ENCODE results near the gene FTSJ3. TPM values are rescaled to one million over a fixed set of nuclear protein-coding genes. Genes with fewer than 3 reads are reported as not detected.

The FTSJ3 gene
- total and polyA plus RNA-seq, 7 donors, result 7.9 to 65.8 (median 31.0) TPM

GRCh38 chr17:63774141-63774968 is 53.1 kb downstream of the FTSJ3 start, which contains the start of gene DDX42:
Gene DDX42, plus strand, starts transcription at chr17:63774170. Its CDS starts 12,880 bp downstream, at chr17:63787050.
- peak; percentile 80 for DNase-seq
- TF ChIP-seq POLR2A (IDR thresholded peaks at IDR 0.05) (peak in 1 of 2 donors; percentile 37), EP300 (IDR thresholded peaks at IDR 0.05) (peak in 1 of 4 donors; percentile 44), POLR2AphosphoS5 (IDR thresholded peaks at IDR 0.05) (peak; percentile 20 to 84 (median 74))
- TF ChIP-seq, protein P1, sequence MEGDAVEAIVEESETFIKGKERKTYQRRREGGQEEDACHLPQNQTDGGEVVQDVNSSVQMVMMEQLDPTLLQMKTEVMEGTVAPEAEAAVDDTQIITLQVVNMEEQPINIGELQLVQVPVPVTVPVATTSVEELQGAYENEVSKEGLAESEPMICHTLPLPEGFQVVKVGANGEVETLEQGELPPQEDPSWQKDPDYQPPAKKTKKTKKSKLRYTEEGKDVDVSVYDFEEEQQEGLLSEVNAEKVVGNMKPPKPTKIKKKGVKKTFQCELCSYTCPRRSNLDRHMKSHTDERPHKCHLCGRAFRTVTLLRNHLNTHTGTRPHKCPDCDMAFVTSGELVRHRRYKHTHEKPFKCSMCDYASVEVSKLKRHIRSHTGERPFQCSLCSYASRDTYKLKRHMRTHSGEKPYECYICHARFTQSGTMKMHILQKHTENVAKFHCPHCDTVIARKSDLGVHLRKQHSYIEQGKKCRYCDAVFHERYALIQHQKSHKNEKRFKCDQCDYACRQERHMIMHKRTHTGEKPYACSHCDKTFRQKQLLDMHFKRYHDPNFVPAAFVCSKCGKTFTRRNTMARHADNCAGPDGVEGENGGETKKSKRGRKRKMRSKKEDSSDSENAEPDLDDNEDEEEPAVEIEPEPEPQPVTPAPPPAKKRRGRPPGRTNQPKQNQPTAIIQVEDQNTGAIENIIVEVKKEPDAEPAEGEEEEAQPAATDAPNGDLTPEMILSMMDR (IDR thresholded peaks at IDR 0.05), result no peak
- intact Hi-C loops (cut with DNase I), result loop anchor here (2.0 kb wide), 1 partner anchor 68 kb away; the partner anchor contains the start of gene SMARCD2
- Histone ChIP-seq H3K4me1 (peaks cover 0 to 56% (median 43%) of the 10 kb centered on the region in 4 donors), H3K27ac (peak within 1 kb of the TSS; percentile 97 to 99 (median 98)), H3K36me3 (peaks cover 0 to 19% (median 4%) of the 10 kb centered on the region in 4 donors), H3K4me3 (peak within 1 kb of the TSS; percentile 80 to 98 (median 92)), H3K27me3 (no peaks in the 10 kb centered on the region), H3K9me3 (no peaks in the 10 kb centered on the region)
- WGBS, 2 donors, result 0% methylated on average over 67 of the region's 67 CpGs

GRCh38 chr17:63773272-63774140 is 54.0 kb downstream of the FTSJ3 start, which contains the start of gene CCDC47:
Gene CCDC47, minus strand, starts transcription at chr17:63773597. Its CDS starts 7,422 bp downstream, at chr17:63766175.
- peak within 1 kb of the TSS; percentile 97 to 99 (median 98) for H3K27ac ChIP-seq
- peak within 1 kb of the TSS; percentile 80 to 98 (median 92) for H3K4me3 ChIP-seq
- no peaks in the 10 kb centered on the region for H3K9me3 ChIP-seq
- H3K27me3 ChIP-seq, result no peaks in the 10 kb centered on the region
- peaks cover 0 to 52% (median 42%) of the 10 kb centered on the region in 4 donors for H3K4me1 ChIP-seq
- WGBS, 2 donors, result 0% methylated on average over 74 of the region's 74 CpGs
- H3K36me3 ChIP-seq, result peaks cover 0 to 15% (median 4%) of the 10 kb centered on the region in 4 donors
- intact Hi-C loops (cut with DNase I), result loop anchor here (2.0 kb wide), 2 partner anchors 31 to 69 kb away; partner anchors contain the start of gene SMARCD2
- peak; percentile 94 to 96 for TF ChIP-seq POLR2A (IDR thresholded peaks at IDR 0.05)
- TF ChIP-seq EP300 (IDR thresholded peaks at IDR 0.05), result peak in 1 of 4 donors; percentile 91
- TF ChIP-seq, protein P1 (IDR thresholded peaks at IDR 0.05), result no peak
- TF ChIP-seq POLR2AphosphoS5 (IDR thresholded peaks at IDR 0.05), result peak; percentile 98 to 99 (median 99)
- DNase-seq, result peak; percentile 100

DNA sequence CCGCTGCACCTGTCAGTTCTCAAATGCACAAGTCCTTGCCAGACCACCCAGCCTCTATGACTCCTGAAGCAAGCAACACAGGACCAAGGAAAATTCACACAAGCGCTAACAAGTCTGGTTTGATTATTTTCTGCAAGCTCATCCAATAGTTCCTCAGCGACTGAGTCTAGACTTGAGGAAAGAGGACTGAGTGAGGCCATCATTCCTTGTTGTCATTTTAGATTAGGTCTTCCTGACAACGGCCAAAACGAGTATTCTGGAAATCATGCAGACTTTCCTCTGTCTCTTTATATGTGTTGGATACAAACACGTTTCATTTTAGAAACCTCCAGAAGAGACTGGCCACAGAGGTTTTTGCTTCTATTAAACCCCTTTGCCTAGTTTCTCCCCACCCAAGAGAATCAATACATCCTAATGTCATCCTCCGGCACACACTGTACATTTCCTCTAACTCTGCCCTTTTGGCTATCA is 54.6 kb downstream of the FTSJ3 start:
- intact Hi-C loops (cut with DNase I), result loop anchor here (2.0 kb wide), 1 partner anchor 30 kb away; no protein-coding TSS in a partner anchor

More for the DNA sequence above, 54.6 kb downstream of the FTSJ3 start:
- peaks cover 0 to 50% (median 40%) of the 10 kb centered on the region in 4 donors for H3K4me1 ChIP-seq
- DNase-seq, result no peak
- peak overlapping the region; percentile 97 to 99 (median 98) for H3K27ac ChIP-seq
- WGBS, 2 donors, result 2 to 6% methylated on average over 7 of the region's 7 CpGs
- TF ChIP-seq, protein P1 (IDR thresholded peaks at IDR 0.05), result no peak
- TF ChIP-seq POLR2A (IDR thresholded peaks at IDR 0.05) (no peak), POLR2AphosphoS5 (IDR thresholded peaks at IDR 0.05) (no peak), EP300 (IDR thresholded peaks at IDR 0.05) (no peak)
- peaks cover 0 to 9% (median under 1%) of the 10 kb centered on the region in 4 donors for H3K36me3 ChIP-seq
- H3K4me3 ChIP-seq, result peak overlapping the region; percentile 80 to 98 (median 92)
- no peaks in the 10 kb centered on the region for H3K9me3 ChIP-seq
- H3K27me3 ChIP-seq, result no peaks in the 10 kb centered on the region

Other genes starting within 250 kb of the FTSJ3 start
- 10 to 100 TPM; 11.2 to 19.9 (median 14.3) TPM for gene TACO1, start 226.8 kb downstream of the FTSJ3 start, total RNA-seq
- 10 to 100 TPM; 28.1 to 50.9 (median 34.2) TPM for gene TACO1, start 226.8 kb downstream of the FTSJ3 start, polyA plus RNA-seq
- gene MAP3K3, start 205.2 kb downstream of the FTSJ3 start, total RNA-seq, result 10 to 100 TPM; 51.5 to 68.7 (median 59.8) TPM
- gene MAP3K3, start 205.2 kb downstream of the FTSJ3 start, polyA plus RNA-seq, result 10 to 100 TPM in 1 of 3 donors, 1 to 10 TPM in 2; 4.4 to 18.8 (median 8.4) TPM
- 10 to 100 TPM in 1 of 4 donors, 1 to 10 TPM in 3; 3.0 to 16.8 (median 8.5) TPM for gene LIMD2, start 127.5 kb downstream of the FTSJ3 start, total RNA-seq
- 100 to 1,000 TPM in 1 of 3 donors, 1 to 10 TPM in 2; 3.5 to 119 (median 3.6) TPM for gene LIMD2, start 127.5 kb downstream of the FTSJ3 start, polyA plus RNA-seq
- gene STRADA, start 85.9 kb downstream of the FTSJ3 start, total RNA-seq, result 10 to 100 TPM; 20.0 to 45.1 (median 24.7) TPM
- gene STRADA, start 85.9 kb downstream of the FTSJ3 start, polyA plus RNA-seq, result 10 to 100 TPM in 1 of 3 donors, 1 to 10 TPM in 2; 7.2 to 18.3 (median 7.6) TPM
- 10 to 100 TPM; 35.7 to 47.1 (median 43.5) TPM for gene CCDC47, start 54.1 kb downstream of the FTSJ3 start, total RNA-seq
- 10 to 100 TPM; 12.0 to 65.4 (median 39.3) TPM for gene CCDC47, start 54.1 kb downstream of the FTSJ3 start, polyA plus RNA-seq
- 100 to 1,000 TPM in 2 of 4 donors, 10 to 100 TPM in 2; 82.0 to 136 (median 101) TPM for gene DDX42, start 53.5 kb downstream of the FTSJ3 start, total RNA-seq
- 10 to 100 TPM; 30.7 to 62.3 (median 40.8) TPM for gene DDX42, start 53.5 kb downstream of the FTSJ3 start, polyA plus RNA-seq
- gene PSMC5, start 232 bp downstream of the FTSJ3 start, total RNA-seq, result 100 to 1,000 TPM in 3 of 4 donors, 10 to 100 TPM in 1; 94.2 to 161 (median 113) TPM
- gene PSMC5, start 232 bp downstream of the FTSJ3 start, polyA plus RNA-seq, result 100 to 1,000 TPM in 2 of 3 donors, 10 to 100 TPM in 1; 95.7 to 157 (median 130) TPM
- 100 to 1,000 TPM in 2 of 4 donors, 10 to 100 TPM in 2; 79.7 to 122 (median 105) TPM for gene SMARCD2, start 15.0 kb upstream of the FTSJ3 start, total RNA-seq
- gene SMARCD2, start 15.0 kb upstream of the FTSJ3 start, polyA plus RNA-seq, result 10 to 100 TPM; 44.4 to 95.9 (median 50.6) TPM
- not detected for gene CSH2, start 46.0 kb upstream of the FTSJ3 start, total RNA-seq
- not detected for gene CSH2, start 46.0 kb upstream of the FTSJ3 start, polyA plus RNA-seq
- gene GH2, start 54.3 kb upstream of the FTSJ3 start, total RNA-seq, result not detected
- not detected for gene GH2, start 54.3 kb upstream of the FTSJ3 start, polyA plus RNA-seq
- not detected for gene CSH1, start 68.9 kb upstream of the FTSJ3 start, total RNA-seq
- not detected for gene CSH1, start 68.9 kb upstream of the FTSJ3 start, polyA plus RNA-seq
- gene CSHL1, start 83.6 kb upstream of the FTSJ3 start, total RNA-seq, result not detected
- not detected for gene CSHL1, start 83.6 kb upstream of the FTSJ3 start, polyA plus RNA-seq
- gene GH1, start 91.2 kb upstream of the FTSJ3 start, total RNA-seq, result not detected
- under 1 TPM in 1 of 3 donors, not detected in 2; 0.25 TPM for gene GH1, start 91.2 kb upstream of the FTSJ3 start, polyA plus RNA-seq
- gene CD79B, start 104.7 kb upstream of the FTSJ3 start, total RNA-seq, result 1 to 10 TPM in 2 of 4 donors, under 1 TPM in 2; 0.66 to 1.8 (median 0.96) TPM
- gene CD79B, start 104.7 kb upstream of the FTSJ3 start, polyA plus RNA-seq, result 100 to 1,000 TPM in 1 of 3 donors, 1 to 10 TPM in 1, not detected in 1; 2.4 to 112 TPM
- 1 to 10 TPM in 2 of 4 donors, under 1 TPM in 2; 0.68 to 4.2 (median 1.0) TPM for gene SCN4A, start 145.3 kb upstream of the FTSJ3 start, total RNA-seq
- under 1 TPM in 2 of 3 donors, not detected in 1; 0.23 to 0.52 TPM for gene SCN4A, start 145.3 kb upstream of the FTSJ3 start, polyA plus RNA-seq
- gene PRR29, start 170.7 kb upstream of the FTSJ3 start, total RNA-seq, result not detected
- under 1 TPM in 2 of 3 donors, not detected in 1; 0.22 to 0.60 TPM for gene PRR29, start 170.7 kb upstream of the FTSJ3 start, polyA plus RNA-seq
- 10 to 100 TPM; 27.4 to 59.5 (median 29.9) TPM for gene ICAM2, start 193.0 kb upstream of the FTSJ3 start, total RNA-seq
- 10 to 100 TPM in 1 of 3 donors, 1 to 10 TPM in 2; 6.0 to 31.7 (median 7.4) TPM for gene ICAM2, start 193.0 kb upstream of the FTSJ3 start, polyA plus RNA-seq

All from sigmoid colon (tissue), 7 donors.